Stimulated activated CD4-positive, alpha-beta T cell treated with anti-CD3 and anti-CD28 coated beads, TNF-alpha, amount 100 ng/mL, for 24 hours (primary cell): ENCODE measurements around the gene ADAM19.
A peak's percentile ranks its signal among the peaks of the same experiment; 100 is the strongest.

ENCODE experiments used
- DNase-seq, 3 experiments: peaks; one replicate each; pipeline ENCODE4 v3.0.0-alpha.2; 2020; ENCODE audit warnings: low read depth in 3 of 3

ADAM19 gene, protein sequence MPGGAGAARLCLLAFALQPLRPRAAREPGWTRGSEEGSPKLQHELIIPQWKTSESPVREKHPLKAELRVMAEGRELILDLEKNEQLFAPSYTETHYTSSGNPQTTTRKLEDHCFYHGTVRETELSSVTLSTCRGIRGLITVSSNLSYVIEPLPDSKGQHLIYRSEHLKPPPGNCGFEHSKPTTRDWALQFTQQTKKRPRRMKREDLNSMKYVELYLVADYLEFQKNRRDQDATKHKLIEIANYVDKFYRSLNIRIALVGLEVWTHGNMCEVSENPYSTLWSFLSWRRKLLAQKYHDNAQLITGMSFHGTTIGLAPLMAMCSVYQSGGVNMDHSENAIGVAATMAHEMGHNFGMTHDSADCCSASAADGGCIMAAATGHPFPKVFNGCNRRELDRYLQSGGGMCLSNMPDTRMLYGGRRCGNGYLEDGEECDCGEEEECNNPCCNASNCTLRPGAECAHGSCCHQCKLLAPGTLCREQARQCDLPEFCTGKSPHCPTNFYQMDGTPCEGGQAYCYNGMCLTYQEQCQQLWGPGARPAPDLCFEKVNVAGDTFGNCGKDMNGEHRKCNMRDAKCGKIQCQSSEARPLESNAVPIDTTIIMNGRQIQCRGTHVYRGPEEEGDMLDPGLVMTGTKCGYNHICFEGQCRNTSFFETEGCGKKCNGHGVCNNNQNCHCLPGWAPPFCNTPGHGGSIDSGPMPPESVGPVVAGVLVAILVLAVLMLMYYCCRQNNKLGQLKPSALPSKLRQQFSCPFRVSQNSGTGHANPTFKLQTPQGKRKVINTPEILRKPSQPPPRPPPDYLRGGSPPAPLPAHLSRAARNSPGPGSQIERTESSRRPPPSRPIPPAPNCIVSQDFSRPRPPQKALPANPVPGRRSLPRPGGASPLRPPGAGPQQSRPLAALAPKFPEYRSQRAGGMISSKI

DNA sequence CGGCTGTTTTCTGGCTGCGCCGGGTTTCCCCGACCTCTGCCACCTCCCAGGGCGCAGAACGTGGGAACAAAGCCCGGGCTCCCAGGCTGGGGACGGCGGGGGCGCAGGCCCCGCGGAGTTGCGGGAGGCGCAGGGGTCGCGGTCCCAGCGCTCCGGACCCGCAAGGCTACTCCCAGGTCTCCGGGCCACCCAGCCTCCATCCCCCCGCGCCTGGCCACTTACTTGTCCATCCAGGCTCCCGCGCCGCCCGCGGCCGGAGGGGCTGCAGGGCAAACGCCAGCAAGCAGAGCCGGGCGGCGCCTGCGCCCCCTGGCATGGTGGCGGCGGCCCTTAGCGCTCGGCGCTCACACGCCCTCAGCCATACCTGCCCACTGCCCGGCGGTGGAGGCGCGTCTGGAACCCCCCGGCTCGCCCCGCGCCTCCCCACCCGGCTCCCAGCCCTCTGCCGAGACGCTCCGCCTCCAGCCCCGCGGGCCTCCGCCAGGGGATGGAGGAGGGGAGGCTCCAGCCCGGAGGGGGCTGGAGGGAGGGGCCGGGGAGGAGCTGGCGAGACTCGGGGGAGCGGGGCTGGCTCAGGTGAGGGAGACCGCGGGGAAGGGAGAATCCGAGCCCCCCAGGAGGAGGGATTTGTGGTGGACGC lies at the start of gene ADAM19:
TSS of gene ADAM19 (minus strand) at position 395 of the 640 bp plus-strand sequence. CDS start at position 316, 79 bp downstream.
- peak in 1 of 3 experiments; percentile 54 for DNase-seq

GRCh38 chr5:157624144-157624543 lies 48.6 kb upstream of the ADAM19 start:
- no peak for DNase-seq

DNA sequence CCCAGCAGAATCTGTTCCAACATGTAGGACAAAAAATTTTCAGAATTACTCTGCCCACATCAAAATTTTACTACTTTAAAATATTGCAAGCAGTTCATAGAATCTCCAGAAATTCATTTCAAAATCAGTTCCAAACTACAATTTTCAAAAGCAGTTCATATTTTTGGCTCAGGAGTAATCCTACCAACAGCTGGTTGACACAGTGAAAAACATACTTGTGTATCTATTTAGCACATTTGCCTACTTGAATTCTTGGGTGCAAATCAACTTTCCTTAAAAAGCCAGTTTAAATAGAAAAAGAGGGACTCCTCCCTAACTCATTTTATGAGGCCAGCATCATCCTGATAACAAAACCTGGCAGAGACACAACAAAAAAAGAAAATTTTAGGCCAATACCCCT lies 45.2 kb upstream of the ADAM19 start:
- no peak for DNase-seq

DNA sequence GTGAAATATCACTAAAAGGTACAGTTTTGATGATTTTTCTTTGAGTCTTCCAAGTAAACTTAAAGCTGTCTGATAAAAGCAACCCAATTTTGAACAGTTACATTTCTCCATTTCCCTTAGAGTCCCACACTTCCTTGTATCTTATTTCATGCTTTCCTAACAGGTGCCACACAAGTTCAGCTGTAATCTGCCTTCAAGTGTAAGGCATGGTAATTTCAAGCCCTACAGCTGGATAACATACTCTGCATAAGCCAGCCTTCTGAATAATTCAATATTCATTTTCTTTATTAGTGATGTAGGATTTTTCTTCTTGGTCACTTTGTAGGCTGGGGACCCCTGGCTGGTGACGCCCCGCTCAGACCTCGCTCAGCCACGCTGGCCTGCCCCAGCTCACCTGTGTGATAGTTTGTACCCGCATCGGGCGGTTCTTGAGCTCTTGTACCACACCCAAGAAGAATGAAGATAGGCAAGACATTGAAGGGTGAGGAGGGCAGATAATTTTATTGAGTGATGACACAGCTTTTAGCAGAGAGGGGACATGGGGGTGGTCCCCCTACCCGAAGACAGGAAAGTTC lies 42.7 kb upstream of the ADAM19 start:
- no peak for DNase-seq

DNA sequence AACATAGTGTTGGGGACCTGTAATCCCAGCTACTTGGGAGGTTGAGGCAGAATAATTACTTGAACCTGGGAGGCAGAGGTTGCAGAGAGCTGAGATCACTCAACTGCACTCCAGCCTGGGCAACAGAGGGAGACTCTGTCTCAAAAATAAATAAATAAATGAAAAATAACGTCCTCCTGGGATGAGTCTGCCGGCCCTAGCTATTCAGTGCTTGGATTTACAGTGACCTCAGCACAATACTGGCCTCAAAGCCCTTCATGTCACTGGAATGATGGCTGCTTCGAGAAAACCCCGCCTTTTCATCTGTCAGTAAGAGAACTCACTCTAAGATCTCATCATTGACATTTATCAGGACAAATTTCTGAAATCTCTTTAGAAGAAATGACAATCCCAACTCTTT lies 41.2 kb upstream of the ADAM19 start:
- no peak for DNase-seq

DNA sequence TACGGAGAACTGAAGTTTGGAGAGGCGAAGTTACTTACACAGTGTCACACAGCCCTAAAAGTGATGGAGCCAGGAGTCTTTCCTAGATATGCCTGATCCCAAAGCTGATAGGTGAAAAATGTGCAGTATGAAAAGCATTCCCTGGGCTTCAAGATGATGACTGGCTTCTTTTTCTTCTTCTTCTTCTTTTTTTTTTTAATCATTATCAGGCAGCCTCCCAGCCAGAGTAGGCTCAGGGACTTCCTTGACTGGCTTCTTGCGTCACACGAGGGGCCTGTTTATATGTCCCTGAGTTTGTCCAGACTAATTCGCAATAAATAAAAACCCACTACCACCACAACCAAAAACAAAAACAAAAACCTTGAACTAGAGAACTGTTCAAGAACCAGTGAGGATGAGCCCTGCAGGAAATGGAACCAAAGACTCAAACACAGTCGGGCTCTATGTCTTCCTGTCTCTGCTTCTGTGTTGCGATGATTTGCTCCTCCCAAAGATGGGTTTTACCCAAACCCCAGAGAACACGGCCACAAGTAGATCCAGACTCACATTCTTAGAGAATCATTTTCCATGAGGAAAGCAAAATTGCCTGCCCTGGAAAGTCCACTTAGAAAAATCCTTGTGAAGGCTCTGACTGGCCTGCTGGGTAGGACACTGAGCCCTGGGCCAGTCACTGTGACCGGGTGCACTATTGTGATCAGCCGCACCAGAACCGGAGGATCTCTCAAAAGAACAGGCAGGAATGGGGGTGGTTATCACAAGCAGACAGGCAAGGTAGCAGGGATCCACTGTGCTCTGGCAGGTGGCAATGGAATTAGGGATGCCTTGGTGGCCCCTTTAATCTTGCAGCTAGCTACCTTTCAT lies 38.0 kb upstream of the ADAM19 start:
- DNase-seq: no peak

DNA sequence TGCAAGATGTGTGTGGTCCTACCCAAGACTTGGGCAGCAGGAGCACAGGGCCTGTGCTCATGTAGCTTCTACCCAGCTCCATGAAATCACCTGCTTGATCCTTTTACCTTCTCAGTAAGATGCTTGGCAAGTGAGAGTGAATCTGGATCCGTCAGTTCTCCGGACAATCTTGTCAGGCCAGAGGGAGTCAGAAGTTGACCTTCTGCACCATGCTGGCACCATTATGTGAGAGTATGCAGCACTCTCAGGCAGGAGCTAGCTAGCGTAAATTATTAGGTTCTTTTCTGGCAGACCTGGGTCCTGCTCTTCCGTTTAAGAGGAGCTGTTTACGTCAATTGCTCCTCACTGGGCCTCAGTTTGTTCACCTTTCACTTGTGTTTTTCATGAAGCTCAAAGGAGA lies 37.0 kb upstream of the ADAM19 start:
- no peak for DNase-seq

DNA sequence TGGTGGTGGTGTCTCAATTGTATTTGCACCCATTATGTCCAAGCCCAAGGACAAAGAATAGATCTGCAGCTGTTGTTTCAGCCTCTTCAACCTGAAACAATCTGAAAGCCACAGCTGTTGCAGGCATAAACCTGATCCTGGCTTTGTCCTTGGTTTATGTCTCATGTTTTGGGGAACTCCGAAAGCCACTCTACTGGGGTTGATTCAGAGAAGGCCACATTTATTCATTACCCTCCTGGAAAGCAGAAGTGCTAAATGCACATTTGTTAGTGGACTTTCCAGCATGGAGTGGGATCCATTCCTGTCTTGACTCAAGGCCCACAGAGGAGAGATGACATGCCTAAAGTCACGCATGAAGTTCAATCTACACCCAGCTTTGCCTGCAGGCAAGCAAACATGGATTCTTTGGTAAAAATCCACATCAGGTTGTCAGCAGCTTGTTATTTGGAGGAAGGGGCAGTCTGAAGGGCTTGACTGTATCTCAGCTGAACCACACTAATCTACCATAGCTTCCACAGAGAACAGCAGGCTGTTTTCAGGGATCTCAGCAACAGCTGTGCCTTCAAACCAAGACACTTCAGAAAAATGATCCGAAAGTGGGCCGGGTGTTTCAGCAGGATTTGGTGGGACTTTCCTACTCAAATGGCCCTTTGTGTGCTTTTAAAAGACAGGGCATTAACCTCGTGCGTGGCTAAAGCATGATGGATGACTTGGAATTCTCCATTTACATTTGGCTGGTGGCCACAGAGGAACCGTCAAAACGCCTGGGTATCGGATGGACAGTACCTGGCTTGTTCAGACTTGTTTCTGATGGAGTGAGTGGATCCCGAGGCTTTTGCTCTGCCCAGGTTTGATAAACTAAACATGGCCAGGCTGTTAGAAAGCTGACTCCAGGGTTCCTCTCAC lies 36.2 kb upstream of the ADAM19 start:
- DNase-seq: no peak

DNA sequence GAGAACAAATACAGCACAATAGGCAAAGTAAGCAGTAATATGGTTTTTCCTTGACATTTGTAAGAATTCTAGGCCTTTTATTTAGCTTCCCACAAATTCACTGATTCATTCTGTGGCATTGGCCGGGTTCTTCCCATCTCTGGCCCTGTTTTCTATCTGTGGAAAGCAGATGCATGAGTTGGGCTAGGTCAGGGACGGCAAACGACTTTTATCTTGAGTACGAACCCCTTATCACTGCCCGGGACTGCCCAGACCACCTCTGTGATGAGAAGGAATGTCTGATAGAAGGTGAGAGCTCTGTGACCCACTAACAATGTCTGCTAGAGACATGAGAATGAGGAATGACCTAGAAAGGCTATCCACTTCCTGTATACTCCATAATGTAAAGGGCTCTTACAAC lies 35.4 kb upstream of the ADAM19 start:
- no peak for DNase-seq

- no peak for DNase-seq
Measured at GRCh38 chr5:157608972-157609565, 33.5 kb upstream of the ADAM19 start.

DNA sequence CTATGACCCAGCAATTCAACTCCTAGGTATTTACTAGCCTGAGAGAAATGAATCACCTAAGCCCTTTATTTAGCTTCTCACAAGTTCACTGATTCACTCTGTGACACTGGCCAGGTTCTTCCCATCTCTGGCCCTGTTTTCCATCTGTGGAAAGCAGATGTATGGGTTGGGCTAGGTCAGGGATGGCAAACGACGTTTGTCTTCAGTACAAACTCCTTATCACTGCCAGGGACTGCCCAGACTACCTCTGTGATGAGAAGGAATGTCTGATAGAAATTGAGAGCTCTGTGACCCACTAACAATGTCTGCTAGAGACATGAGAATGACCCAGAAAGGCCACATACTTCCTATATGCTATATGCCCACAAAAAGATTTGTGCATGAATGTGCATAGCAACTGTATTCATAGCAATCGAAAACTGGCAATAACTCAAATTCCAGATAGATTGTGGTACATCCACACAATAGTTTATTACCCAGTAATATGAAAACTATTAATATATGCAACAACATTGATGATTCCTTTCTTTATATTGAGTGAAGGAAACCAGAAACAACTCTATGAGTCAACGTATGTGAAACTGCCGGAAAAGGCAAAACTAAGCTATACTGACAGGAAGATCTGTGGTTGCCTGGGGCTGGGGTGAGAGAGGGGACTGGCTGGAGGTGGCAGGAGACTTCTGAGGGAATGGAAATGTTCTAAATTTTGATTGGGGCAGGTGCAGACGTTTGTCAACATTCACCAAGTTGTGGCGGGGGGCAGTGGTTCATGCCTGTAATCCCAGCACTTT lies 32.0 kb upstream of the ADAM19 start:
- DNase-seq: peak in 2 of 3 experiments; percentile 35 to 68

- no peak for DNase-seq
Measured at GRCh38 chr5:157606046-157606445, 30.5 kb upstream of the ADAM19 start.

DNA sequence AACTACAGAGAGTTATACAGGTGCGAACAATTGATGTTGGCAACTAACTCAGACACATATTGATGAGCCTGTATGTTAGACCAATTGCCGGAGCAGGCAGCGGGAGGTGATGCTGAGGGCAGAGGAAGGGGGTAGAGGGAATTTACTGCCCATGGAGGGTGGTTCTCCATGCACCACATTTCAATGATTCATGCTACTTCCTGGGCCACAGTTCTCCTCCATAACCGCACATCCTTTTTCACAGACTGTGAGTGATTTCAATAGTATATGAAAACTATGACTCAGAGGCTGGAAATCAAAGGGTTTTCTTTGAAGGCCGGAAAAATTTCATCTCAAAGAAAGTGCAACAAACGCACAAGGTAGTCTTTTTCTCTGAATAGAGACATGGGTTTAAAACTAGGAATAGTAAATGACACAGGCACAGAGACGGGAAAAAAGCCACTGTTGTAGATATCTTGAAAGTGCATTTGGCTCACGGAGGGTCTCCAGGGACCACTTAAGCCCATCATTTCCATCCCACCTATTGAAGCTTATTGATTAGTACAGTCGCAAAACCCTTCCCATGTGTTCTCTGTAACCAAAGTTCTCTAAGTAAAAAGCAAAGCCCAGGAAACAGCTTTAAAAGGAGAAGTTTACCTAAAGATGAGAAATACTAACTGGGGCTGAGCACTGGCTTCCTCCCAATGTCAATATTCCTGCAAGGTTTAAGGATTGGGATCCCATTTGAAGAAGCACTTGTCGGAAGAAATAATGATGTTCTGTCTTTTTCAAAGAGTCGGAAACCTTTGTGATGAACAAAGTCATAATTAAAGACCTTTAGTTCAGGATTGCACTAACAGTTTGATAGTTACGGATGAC lies 28.0 kb upstream of the ADAM19 start:
- peak in 2 of 3 experiments; percentile 43 to 59 for DNase-seq

DNA sequence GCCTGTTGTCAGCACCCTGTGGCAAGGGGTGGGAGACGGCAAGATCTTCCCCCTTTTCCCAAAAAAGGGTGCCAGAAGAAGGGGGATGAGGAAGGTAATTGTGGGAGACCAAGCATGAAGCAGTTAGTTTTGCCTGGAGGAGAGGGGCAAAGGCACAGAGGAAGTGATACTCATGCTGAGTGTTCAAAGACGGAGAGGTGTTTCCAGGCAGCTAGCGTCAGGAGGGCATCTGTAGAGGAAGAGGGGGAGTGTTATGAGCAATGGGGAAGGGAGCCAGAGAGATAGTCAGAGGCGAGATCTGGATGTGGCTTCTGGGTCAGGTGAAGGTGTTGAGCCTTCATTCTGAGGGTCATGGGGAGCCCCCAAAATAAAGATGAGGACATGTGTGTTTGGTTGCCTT lies 26.9 kb upstream of the ADAM19 start:
- peak in 1 of 3 experiments; percentile 48 for DNase-seq

- DNase-seq: no peak
Measured at GRCh38 chr5:157600252-157600651, 24.7 kb upstream of the ADAM19 start.

- no peak for DNase-seq
Measured at GRCh38 chr5:157599565-157599964, 24.0 kb upstream of the ADAM19 start.

DNA sequence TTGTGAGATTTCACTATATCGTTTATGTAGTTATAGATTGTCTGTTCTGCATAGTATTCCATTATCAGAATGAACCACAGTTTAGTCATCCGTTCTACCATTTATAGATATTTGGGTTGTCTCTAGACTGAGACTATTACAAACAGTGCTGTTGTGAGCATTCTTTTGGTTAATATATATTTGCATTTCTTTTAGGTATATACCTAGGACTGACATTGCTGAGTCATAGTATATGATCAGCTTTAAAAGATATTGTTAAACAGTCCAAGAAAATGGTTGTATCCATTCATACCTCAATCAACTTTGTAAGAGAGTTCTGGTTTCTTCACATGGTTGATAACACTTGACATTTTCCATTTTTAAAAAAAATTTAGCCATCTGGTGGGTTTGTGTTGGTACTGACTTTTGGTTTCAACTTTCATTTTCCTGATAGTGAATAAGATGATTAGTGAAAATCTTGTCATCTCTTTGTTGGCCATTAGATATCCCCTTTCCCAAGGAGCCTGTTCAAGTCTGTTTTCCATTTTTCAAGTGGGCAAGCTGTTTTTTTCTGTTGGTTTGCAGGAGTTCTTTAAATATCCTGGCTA lies 22.9 kb upstream of the ADAM19 start:
- DNase-seq: no peak
